SK-N-SH (cell line): ENCODE results near the gene EFCAB7. TPM values are rescaled to one million over a fixed set of nuclear protein-coding genes. Genes with fewer than 3 reads are reported as not detected.

Experiments
- CTCF ChIA-PET: fragments of 300-600, 350-600 bp; formaldehyde crosslinking; extraction: SDS; loops from one replicate; lab custom pipeline; 2021; lab: Yijun Ruan, JAX
- POLR2A ChIA-PET: fragments of 350-600 bp; sonication (Branson Sonifier 250); formaldehyde crosslinking; extraction: SDS; loops from one replicate; lab custom pipeline; 2020; ENCODE audit warnings: antibody characterized with exemption, inconsistent platforms; lab: Yijun Ruan, JAX
- DNase-seq: peaks from one replicate; pipeline ENCODE4 v3.0.0; 2012
- H2AFZ ChIP-seq: fragments of 200-600 bp; sonication (generic); 2 replicates; pipeline ENCODE4 v1.8.1; 2016; ENCODE audit warnings: antibody characterized with exemption, mild to moderate bottlenecking, low read depth
- H3F3A ChIP-seq: fragments of 200-600 bp; sonication (generic); replicated peaks from 2 replicates; pipeline ENCODE3; 2016; ENCODE audit warnings: antibody characterized with exemption, mild to moderate bottlenecking; ENCODE audit not compliant: insufficient read depth
- H3K27ac ChIP-seq, 2 experiments: fragments of 200-500 bp in 1 of 2; fragments of 200-600 bp in 1 of 2; sonication (Bioruptor generic) in 1 of 2; sonication (generic), shearing (Covaris generic) in 1 of 2; 2 replicates each; pipeline versions ENCODE4 v1.5.1 to v1.6.1; 2014 to 2016; ENCODE audit warnings: low read depth in 2 of 2, inconsistent platforms in 1 of 2, low read length in 1 of 2, mild to moderate bottlenecking in 1 of 2, mixed read lengths in 1 of 2
- H3K27me3 ChIP-seq: fragments of 200-600 bp; sonication (generic), shearing (Covaris generic); 2 replicates; pipeline ENCODE4 v1.6.1; 2016; ENCODE audit warnings: mixed run types; ENCODE audit not compliant: insufficient read depth
- H3K36me3 ChIP-seq, 2 experiments: fragments of 200-500 bp in 1 of 2; fragments of 200-600 bp in 1 of 2; sonication (Bioruptor generic) in 1 of 2; sonication (generic) in 1 of 2; replicated peaks in 1 of 2; 2 replicates each; pipeline versions ENCODE3 to v1.5.1; 2014 to 2016; ENCODE audit warnings: low read length in 1 of 2, mild to moderate bottlenecking in 1 of 2; ENCODE audit not compliant: insufficient read depth in 2 of 2, control insufficient read depth in 1 of 2
- H3K4me1 ChIP-seq, 2 experiments: fragments of 200-500 bp in 1 of 2; fragments of 200-600 bp in 1 of 2; sonication (Bioruptor generic) in 1 of 2; sonication (generic), shearing (Covaris generic) in 1 of 2; 2 replicates each; pipeline versions ENCODE4 v1.5.1 to v1.6.1; 2014 to 2016; ENCODE audit warnings: low read depth in 1 of 2, low read length in 1 of 2, mixed run types in 1 of 2; ENCODE audit not compliant: insufficient read depth in 2 of 2, control insufficient read depth in 1 of 2
- H3K4me2 ChIP-seq: fragments of 200-600 bp; sonication (generic), shearing (Covaris generic); 2 replicates; pipeline ENCODE4 v1.6.1; 2017; ENCODE audit warnings: mixed run types
- H3K4me3 ChIP-seq, 2 experiments: fragments of 200-500 bp in 1 of 2; fragments of 200-600 bp in 1 of 2; sonication (Bioruptor generic) in 1 of 2; sonication (generic), shearing (Covaris generic) in 1 of 2; 2 replicates each; pipeline versions ENCODE4 v1.5.1 to v1.8.1; 2014 to 2016; ENCODE audit warnings: low read depth in 2 of 2, inconsistent platforms in 1 of 2, low read length in 1 of 2, mild to moderate bottlenecking in 1 of 2, mixed read lengths in 1 of 2, moderate library complexity in 1 of 2
- H3K79me2 ChIP-seq: fragments of 200-600 bp; sonication (generic); 2 replicates; pipeline ENCODE4 v1.8.1; 2017; ENCODE audit warnings: mild to moderate bottlenecking; ENCODE audit not compliant: insufficient read depth
- H3K9ac ChIP-seq: fragments of 200-600 bp; sonication (generic); 2 replicates; pipeline ENCODE4 v1.6.1; 2017; ENCODE audit warnings: mixed run types
- H3K9me2 ChIP-seq: fragments of 200-600 bp; sonication (generic); 2 replicates; pipeline ENCODE4 v1.6.1; 2017; ENCODE audit warnings: mixed run types
- H3K9me3 ChIP-seq: fragments of 200-600 bp; sonication (generic); 2 replicates; pipeline ENCODE4 v1.6.1; 2017; ENCODE audit warnings: mixed run types, mild to moderate bottlenecking, moderate library complexity
- H4K20me1 ChIP-seq: fragments of 200-600 bp; sonication (generic); 2 replicates; pipeline ENCODE4 v1.6.1; 2017; ENCODE audit warnings: mild to moderate bottlenecking, mixed run types; ENCODE audit not compliant: insufficient read depth
- EZH2phosphoT487 ChIP-seq: fragments of 200-600 bp; sonication (generic); IDR thresholded peaks from 2 replicates; pipeline ENCODE4 v1.6.1; 2017; ENCODE audit warnings: low read depth, mixed run types, mild to moderate bottlenecking, antibody characterized with exemption, moderate library complexity, borderline replicate concordance
- FOSL2 ChIP-seq: IDR thresholded peaks from 2 replicates; pipeline ENCODE4 v1.4.0; 2012; ENCODE audit warnings: low read depth, mild to moderate bottlenecking, moderate library complexity, borderline replicate concordance
- FOXM1 ChIP-seq: IDR thresholded peaks from 2 replicates; pipeline ENCODE4 v1.4.0; 2012; ENCODE audit warnings: low read depth, mild to moderate bottlenecking
- JUND ChIP-seq: IDR thresholded peaks from 2 replicates; pipeline ENCODE4 v1.4.0; 2012
- MXI1 ChIP-seq: IDR thresholded peaks from 2 replicates; pipeline ENCODE4 v1.6.1; 2012; ENCODE audit warnings: mild to moderate bottlenecking, low read depth, low read length, improper control_type of control experiment
- NFIC ChIP-seq: IDR thresholded peaks from 2 replicates; pipeline ENCODE4 v1.4.0; 2012; ENCODE audit warnings: borderline replicate concordance
- REST ChIP-seq: IDR thresholded peaks from 2 replicates; pipeline ENCODE4 v1.6.1; 2012; ENCODE audit warnings: mild to moderate bottlenecking, low read depth, low read length, moderate library complexity
- SIN3A ChIP-seq: IDR thresholded peaks from 2 replicates; pipeline ENCODE4 v1.6.1; 2012; ENCODE audit warnings: low read depth, mild to moderate bottlenecking, low read length, moderate library complexity, borderline replicate concordance
- SMC3 ChIP-seq: IDR thresholded peaks from 2 replicates; pipeline ENCODE4 v1.6.1; 2012; ENCODE audit warnings: low read depth, low read length, improper control_type of control experiment
- WGBS: methylation state at CpG from one replicate; pipeline ENCODE4 v1.1.6; 2017; ENCODE audit warnings: low lambda C conversion rate; 5-methylcytosine and 5-hydroxymethylcytosine counted together
- polyA plus RNA-seq, 3 experiments: library from polyadenylated mRNA; depleted of rRNA; stranded (reverse); fragments of >200 nt; gene quantifications; 2 replicates each; pipeline ENCODE4 v1.2.3, GENCODE V29; 2012
- TF ChIP-seq, protein P1 (sequence below): IDR thresholded peaks from 2 replicates; pipeline ENCODE4 v1.4.0; 2012; ENCODE audit warnings: low read depth

EFCAB7 gene
- polyA plus RNA-seq, 1 of the 3 experiments (the other 2 are of a cell fraction) = 2.4 TPM

- no peak; the same call in 1 of the 2 replicates for TF ChIP-seq FOSL2
- peak; percentile 20; the same call in 1 of the 2 replicates for TF ChIP-seq JUND
- TF ChIP-seq REST = peak; percentile 84
- TF ChIP-seq EZH2phosphoT487 = no peak
- TF ChIP-seq NFIC = no peak
- peak; percentile 62; the same call in 1 of the 2 replicates for TF ChIP-seq FOXM1
- TF ChIP-seq MXI1 = peak; percentile 97
- no peak; the same call in 1 of the 2 replicates for TF ChIP-seq SIN3A
- TF ChIP-seq SMC3 = no peak
- TF ChIP-seq, all 33 proteins: peak for 17
Measured at GRCh38 chr1:63522891-63523728, at the start of gene EFCAB7, which contains the start of gene ITGB3BP (continued).

DNA sequence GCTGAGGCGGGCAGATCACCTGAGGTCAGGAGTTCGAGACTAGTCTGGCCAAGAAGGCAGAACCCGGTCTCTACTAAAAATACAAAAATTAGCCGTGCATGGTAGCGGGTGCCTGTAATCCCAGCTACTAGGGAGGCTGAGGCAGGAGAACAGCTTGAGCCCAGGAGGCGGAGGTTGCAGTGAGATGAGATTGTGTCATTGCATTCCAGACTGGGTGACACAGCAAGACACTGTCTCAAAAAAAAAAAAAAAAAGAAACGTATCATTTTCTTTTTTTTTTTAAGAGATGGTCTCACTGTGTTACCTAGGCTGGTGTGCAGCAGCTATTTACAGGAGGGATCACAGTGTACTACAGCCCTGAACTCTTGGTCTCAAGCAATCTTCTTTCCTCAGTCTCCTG lies 47.6 kb upstream of the EFCAB7 start:
- Histone ChIP-seq H4K20me1 (no peaks in the 10 kb centered on the region), H3K9me3 (no peaks in the 10 kb centered on the region), H3K4me1 (0 out of 4 replicates have a peak, but pooled peaks cover 0 to 4% of the 10 kb centered on the region in 2 experiments), H2AFZ (no peak overlapping the region), H3K36me3 (no peaks in the 10 kb centered on the region), H3K27me3 (no peaks in the 10 kb centered on the region), H3K27ac (no peak overlapping the region), H3K79me2 (no peaks in the 10 kb centered on the region), H3K9ac (no peak overlapping the region), H3K4me2 (no peak overlapping the region), H3K9me2 (no peaks in the 10 kb centered on the region), H3F3A (peaks cover 4% of the 10 kb centered on the region), H3K4me3 (no peak overlapping the region)
- WGBS = 84% methylated on average over 7 of the region's 7 CpGs
- TF ChIP-seq, protein P1, sequence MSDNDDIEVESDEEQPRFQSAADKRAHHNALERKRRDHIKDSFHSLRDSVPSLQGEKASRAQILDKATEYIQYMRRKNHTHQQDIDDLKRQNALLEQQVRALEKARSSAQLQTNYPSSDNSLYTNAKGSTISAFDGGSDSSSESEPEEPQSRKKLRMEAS = no peak
- no peak for DNase-seq
- ChIA-PET POLR2A (no interaction called here), CTCF (interaction anchor here (1.0 kb wide), 1 partner anchor 149 kb away, joined by 5 read pairs; no protein-coding TSS in a partner anchor)
